CD4-positive, alpha-beta T cell (primary cell): Measurements from ENCODE around the gene RRM2. TPM values are rescaled to one million over a fixed set of nuclear protein-coding genes. Genes with fewer than 3 reads are reported as not detected.

ENCODE experiments used
- ATAC-seq: fragments of 200-7000 bp; cut with Tn5 transposase; one replicate; pipeline ENCODE4 v1.10.0; 2022; ENCODE audit warnings: mild to moderate bottlenecking; ENCODE audit not compliant: poor library complexity
- CTCF ChIA-PET: fragments of 350-600 bp; sonication (Branson Sonifier 250); formaldehyde crosslinking; loops from one replicate; lab custom pipeline; 2021; ENCODE audit warnings: antibody characterized with exemption, inconsistent platforms; lab: Charles Lee
- POLR2A ChIA-PET: fragments of 350-600 bp; sonication (Branson Sonifier 250); formaldehyde crosslinking; loops from one replicate; lab custom pipeline; 2021; ENCODE audit warnings: antibody characterized with exemption, inconsistent platforms; lab: Charles Lee
- DNase-seq, 14 experiments: peaks; one replicate each; pipeline ENCODE4 v3.0.0-alpha.2; 2013 to 2020; ENCODE audit warnings: mixed read lengths in 2 of 14
- H3K27ac ChIP-seq, 2 donors: one replicate each; pipeline versions ENCODE4 v1.5.1 to v1.7.0; 2013; ENCODE audit warnings: low read length in 2 of 2, low read depth in 1 of 2, mild to moderate bottlenecking in 1 of 2
- H3K27me3 ChIP-seq, 2 experiments: 1 replicate in 1 of 2; 2 replicates in 1 of 2; pipeline versions ENCODE4 v1.6.1 to v1.7.0; 2013; ENCODE audit warnings: low read length in 2 of 2, control low read depth in 1 of 2, mild to moderate bottlenecking in 1 of 2, moderate library complexity in 1 of 2; ENCODE audit not compliant: insufficient read depth in 2 of 2, control insufficient read depth in 1 of 2
- H3K36me3 ChIP-seq: one replicate; pipeline ENCODE4 v1.6.1; 2013; ENCODE audit warnings: low read length, control low read depth; ENCODE audit not compliant: insufficient read depth
- H3K4me1 ChIP-seq: one replicate; pipeline ENCODE4 v1.6.1; 2013; ENCODE audit warnings: low read length, control low read depth; ENCODE audit not compliant: insufficient read depth
- H3K4me3 ChIP-seq: one replicate; pipeline ENCODE4 v1.5.1; 2013; ENCODE audit warnings: mild to moderate bottlenecking, low read length, moderate library complexity
- H3K9me3 ChIP-seq, 2 experiments: 1 replicate in 1 of 2; 2 replicates in 1 of 2; pipeline versions ENCODE4 v1.6.1 to v1.7.0; 2013; ENCODE audit warnings: low read length in 2 of 2, mild to moderate bottlenecking in 2 of 2, control low read depth in 1 of 2, moderate library complexity in 1 of 2; ENCODE audit not compliant: control insufficient read depth in 1 of 2, insufficient read depth in 1 of 2
- H3K27ac Mint-ChIP-seq: one replicate; pipeline ENCODE4 v1.8.0; 2020; ENCODE audit warnings: mixed read lengths
- H3K27me3 Mint-ChIP-seq: one replicate; pipeline ENCODE4 v1.8.0; 2021; ENCODE audit warnings: mixed read lengths
- H3K36me3 Mint-ChIP-seq: one replicate; pipeline ENCODE4 v1.8.0; 2021; ENCODE audit warnings: low read depth, mixed read lengths
- H3K4me1 Mint-ChIP-seq: one replicate; pipeline ENCODE4 v1.8.0; 2021; ENCODE audit warnings: low read depth, mixed read lengths
- H3K4me3 Mint-ChIP-seq: one replicate; pipeline ENCODE4 v1.8.0; 2020; ENCODE audit warnings: mild to moderate bottlenecking, mixed read lengths
- H3K9me3 Mint-ChIP-seq: one replicate; pipeline ENCODE4 v1.8.0; 2020; ENCODE audit warnings: mixed read lengths
- CTCF ChIP-seq: fragments of 200-600 bp; IDR thresholded peaks from one replicate; pipeline ENCODE4 v1.8.0; 2022; ENCODE audit warnings: antibody characterized with exemption, mild to moderate bottlenecking
- intact Hi-C, 2 experiments: fragments of 100-400 bp; cut with DNase I in 1 of 2; cut with micrococcal nuclease in 1 of 2; formaldehyde crosslinking; loops; one replicate each; pipeline versions ENCODE4 v1.15.1 to v1.9.0; 2023 to 2025; cut with DNase I, micrococcal nuclease
- total RNA-seq, 174 experiments: library from RNA in 2 of 174; stranded (reverse) in 2 of 174; gene quantifications; one replicate each; pipeline ENCODE4 v1.2.3 and lab custom pipeline; 2021 to 2026

Gene RRM2
- total RNA-seq, 2 experiments from 2014 or later: 1.4 to 1.6 TPM

- no peak overlapping the region for H3K27ac Mint-ChIP-seq
- TF ChIP-seq CTCF: no peak
- no peaks in the 10 kb centered on the region for H3K9me3 ChIP-seq
- H3K36me3 ChIP-seq: no peaks in the 10 kb centered on the region
- H3K27me3 Mint-ChIP-seq: no peaks in the 10 kb centered on the region
- ChIA-PET POLR2A (no interaction called here), CTCF (interaction anchor here (0.8 kb wide), 1 partner anchor 64 kb away, joined by 3 read pairs; no protein-coding TSS in a partner anchor)
- no peak for ATAC-seq
- no peaks in the 10 kb centered on the region for H3K36me3 Mint-ChIP-seq
- H3K4me3 ChIP-seq: no peak overlapping the region
- H3K27me3 ChIP-seq: no peaks in the 10 kb centered on the region
- peaks cover 10% of the 10 kb centered on the region for H3K4me1 Mint-ChIP-seq
- H3K4me3 Mint-ChIP-seq: no peak overlapping the region
- H3K9me3 Mint-ChIP-seq: no peaks in the 10 kb centered on the region
- H3K4me1 ChIP-seq: peaks cover 8% of the 10 kb centered on the region
- intact Hi-C loops: no loop called here
- H3K27ac ChIP-seq: no peak overlapping the region
- no peak for DNase-seq
Observed at GRCh38 chr2:10136101-10136934, 13.8 kb downstream of the RRM2 start.

GRCh38 chr2:10137053-10137843 is 14.7 kb downstream of the RRM2 start:
- H3K27me3 Mint-ChIP-seq: no peaks in the 10 kb centered on the region
- ATAC-seq (no peak), DNase-seq (no peak)
- H3K27ac Mint-ChIP-seq: no peak overlapping the region
- intact Hi-C loops: no loop called here
- no peak overlapping the region for H3K4me3 Mint-ChIP-seq
- no peaks in the 10 kb centered on the region for H3K9me3 Mint-ChIP-seq
- Histone ChIP-seq H3K27ac (no peak overlapping the region), H3K9me3 (peaks cover 0 to 5% of the 10 kb centered on the region in 2 experiments), H3K27me3 (no peaks in the 10 kb centered on the region), H3K4me1 (peaks cover 17% of the 10 kb centered on the region), H3K4me3 (no peak overlapping the region), H3K36me3 (no peaks in the 10 kb centered on the region)
- H3K36me3 Mint-ChIP-seq: no peaks in the 10 kb centered on the region
- TF ChIP-seq CTCF: no peak
- ChIA-PET POLR2A (no interaction called here), CTCF (interaction anchor here (1.2 kb wide), 1 partner anchor 13 kb away, joined by 4 read pairs; no protein-coding TSS in a partner anchor)
- peaks cover 19% of the 10 kb centered on the region for H3K4me1 Mint-ChIP-seq

GRCh38 chr2:10139536-10139935 is 17.0 kb downstream of the RRM2 start:
- ChIA-PET POLR2A (no interaction called here), CTCF (no interaction called here)
- no peak overlapping the region for H3K27ac ChIP-seq
- Mint-ChIP-seq H3K9me3 (no peaks in the 10 kb centered on the region), H3K27me3 (no peaks in the 10 kb centered on the region), H3K27ac (no peak overlapping the region), H3K36me3 (no peaks in the 10 kb centered on the region), H3K4me3 (no peak overlapping the region), H3K4me1 (peaks cover 26% of the 10 kb centered on the region)
- no peak overlapping the region for H3K4me3 ChIP-seq
- H3K36me3 ChIP-seq: no peaks in the 10 kb centered on the region
- TF ChIP-seq CTCF: no peak
- intact Hi-C loops: no loop called here
- no peak for ATAC-seq
- H3K4me1 ChIP-seq: peaks cover 22% of the 10 kb centered on the region
- DNase-seq: no peak
- no peaks in the 10 kb centered on the region for H3K27me3 ChIP-seq
- H3K9me3 ChIP-seq: peaks cover 0 to 5% of the 10 kb centered on the region in 2 experiments
